HepG2 (cell line): ENCODE data around the gene GGT1. TPM values are rescaled to one million over a fixed set of nuclear protein-coding genes. Genes with fewer than 3 reads are reported as not detected.

ENCODE experiments used
- CAMTA2 ChIP-seq: sonication (generic); formaldehyde crosslinking; IDR thresholded peaks from 2 replicates; pipeline ENCODE4 v1.4.0; 2020; ENCODE audit warnings: mild to moderate bottlenecking, missing genetic modification reagents, borderline replicate concordance
- ETS1 ChIP-seq: sonication (generic); formaldehyde crosslinking; IDR thresholded peaks from 2 replicates; pipeline ENCODE4 v1.4.0; 2020; ENCODE audit warnings: missing genetic modification reagents
- JDP2 ChIP-seq: sonication (generic); formaldehyde crosslinking; IDR thresholded peaks from 2 replicates; pipeline ENCODE4 v1.8.1; 2022; ENCODE audit warnings: missing genetic modification reagents, borderline replicate concordance
- NFIC ChIP-seq: IDR thresholded peaks from 2 replicates; pipeline ENCODE4 v1.6.1; 2012; ENCODE audit warnings: mild to moderate bottlenecking, low read length, inconsistent platforms
- NKX3-1 ChIP-seq: sonication (generic); formaldehyde crosslinking; IDR thresholded peaks from 2 replicates; pipeline ENCODE4 v1.5.0; 2020; ENCODE audit warnings: missing genetic modification reagents
- TSC22D2 ChIP-seq: sonication (generic); formaldehyde crosslinking; IDR thresholded peaks from 2 replicates; pipeline ENCODE4 v1.5.1; 2020; ENCODE audit warnings: missing genetic modification reagents, mild to moderate bottlenecking, borderline replicate concordance
- polyA plus RNA-seq, 8 experiments: library from polyadenylated mRNA; depleted of rRNA in 3 of 8; stranded (reverse) in 7 of 8; unstranded in 1 of 8; fragments of >200 nt; fragmentation: Illumina TruSeq in 4 of 8; extraction: Trizol in 4 of 8; gene quantifications; 2 replicates each; pipeline versions ENCODE4 v1.2.1 to v1.2.3, GENCODE V29; 2011 to 2016; ENCODE audit warnings: low read depth in 4 of 8, missing spikeins in 1 of 8, mixed read lengths in 1 of 8; ENCODE audit not compliant: insufficient read depth in 1 of 8
- total RNA-seq, 5 experiments: library from RNA; depleted of rRNA; stranded (reverse); fragments of >200 nt; fragmentation: Illumina TruSeq; extraction: Trizol; gene quantifications; 2 replicates each; pipeline ENCODE4 v1.2.3, GENCODE V29; 2016; ENCODE audit warnings: low read depth in 1 of 5
- TF ChIP-seq, protein P1 (sequence below), 2 experiments: sonication (generic) in 1 of 2; formaldehyde crosslinking in 1 of 2; IDR thresholded peaks; 2 replicates each; pipeline versions ENCODE4 v1.6.1 to v1.9.0; 2014 to 2022; ENCODE audit warnings: antibody characterized with exemption in 1 of 2, borderline replicate concordance in 1 of 2, inconsistent platforms in 1 of 2, low read depth in 1 of 2, missing genetic modification reagents in 1 of 2
- TF ChIP-seq, protein P2 (sequence below), 2 experiments: sonication (generic) in 1 of 2; formaldehyde crosslinking in 1 of 2; IDR thresholded peaks; 2 replicates each; pipeline versions ENCODE4 v1.4.0 to v1.6.1; 2016 to 2020; ENCODE audit warnings: borderline replicate concordance in 1 of 2, low read depth in 1 of 2, mild to moderate bottlenecking in 1 of 2, missing genetic modification reagents in 1 of 2
- TF ChIP-seq, protein P3 (sequence below): sonication (generic); formaldehyde crosslinking; conservative IDR thresholded peaks from 2 replicates; pipeline ENCODE4 v1.8.0; 2022; ENCODE audit warnings: low read depth, missing genetic modification reagents

GGT1 gene
- total and polyA plus RNA-seq, 2 of the 13 experiments (the other 11 are each of a cell fraction or from before 2014, with no cell fraction given), result 29.9 to 103 TPM

GRCh38 chr22:24555165-24556039 is 47.6 kb upstream of the GGT1 start, which contains the start of gene SNRPD3 (continued):
- TF ChIP-seq, protein P1, sequence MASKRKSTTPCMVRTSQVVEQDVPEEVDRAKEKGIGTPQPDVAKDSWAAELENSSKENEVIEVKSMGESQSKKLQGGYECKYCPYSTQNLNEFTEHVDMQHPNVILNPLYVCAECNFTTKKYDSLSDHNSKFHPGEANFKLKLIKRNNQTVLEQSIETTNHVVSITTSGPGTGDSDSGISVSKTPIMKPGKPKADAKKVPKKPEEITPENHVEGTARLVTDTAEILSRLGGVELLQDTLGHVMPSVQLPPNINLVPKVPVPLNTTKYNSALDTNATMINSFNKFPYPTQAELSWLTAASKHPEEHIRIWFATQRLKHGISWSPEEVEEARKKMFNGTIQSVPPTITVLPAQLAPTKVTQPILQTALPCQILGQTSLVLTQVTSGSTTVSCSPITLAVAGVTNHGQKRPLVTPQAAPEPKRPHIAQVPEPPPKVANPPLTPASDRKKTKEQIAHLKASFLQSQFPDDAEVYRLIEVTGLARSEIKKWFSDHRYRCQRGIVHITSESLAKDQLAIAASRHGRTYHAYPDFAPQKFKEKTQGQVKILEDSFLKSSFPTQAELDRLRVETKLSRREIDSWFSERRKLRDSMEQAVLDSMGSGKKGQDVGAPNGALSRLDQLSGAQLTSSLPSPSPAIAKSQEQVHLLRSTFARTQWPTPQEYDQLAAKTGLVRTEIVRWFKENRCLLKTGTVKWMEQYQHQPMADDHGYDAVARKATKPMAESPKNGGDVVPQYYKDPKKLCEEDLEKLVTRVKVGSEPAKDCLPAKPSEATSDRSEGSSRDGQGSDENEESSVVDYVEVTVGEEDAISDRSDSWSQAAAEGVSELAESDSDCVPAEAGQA (IDR thresholded peaks at IDR 0.05; ENCODE audit: low read depth), result peak; percentile 87
- TF ChIP-seq, protein P1 (CRISPR knock-in tag; IDR thresholded peaks at IDR 0.05; ENCODE audit: borderline replicate concordance), result no peak
- TF ChIP-seq TSC22D2 (peak; percentile 84; the same call in 1 of the 2 replicates), ETS1 (CRISPR knock-in tag) (no peak), JDP2 (CRISPR knock-in tag) (no peak), NFIC (no peak), NKX3-1 (CRISPR knock-in tag) (0 out of 2 replicates have a peak, but pooled peaks have one; percentile 45), CAMTA2 (peak; percentile 62; the same call in 1 of the 2 replicates)
- TF ChIP-seq, protein P2, sequence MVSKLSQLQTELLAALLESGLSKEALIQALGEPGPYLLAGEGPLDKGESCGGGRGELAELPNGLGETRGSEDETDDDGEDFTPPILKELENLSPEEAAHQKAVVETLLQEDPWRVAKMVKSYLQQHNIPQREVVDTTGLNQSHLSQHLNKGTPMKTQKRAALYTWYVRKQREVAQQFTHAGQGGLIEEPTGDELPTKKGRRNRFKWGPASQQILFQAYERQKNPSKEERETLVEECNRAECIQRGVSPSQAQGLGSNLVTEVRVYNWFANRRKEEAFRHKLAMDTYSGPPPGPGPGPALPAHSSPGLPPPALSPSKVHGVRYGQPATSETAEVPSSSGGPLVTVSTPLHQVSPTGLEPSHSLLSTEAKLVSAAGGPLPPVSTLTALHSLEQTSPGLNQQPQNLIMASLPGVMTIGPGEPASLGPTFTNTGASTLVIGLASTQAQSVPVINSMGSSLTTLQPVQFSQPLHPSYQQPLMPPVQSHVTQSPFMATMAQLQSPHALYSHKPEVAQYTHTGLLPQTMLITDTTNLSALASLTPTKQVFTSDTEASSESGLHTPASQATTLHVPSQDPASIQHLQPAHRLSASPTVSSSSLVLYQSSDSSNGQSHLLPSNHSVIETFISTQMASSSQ (IDR thresholded peaks at IDR 0.05; ENCODE audit: low read depth), result peak; percentile 45
- TF ChIP-seq, protein P2 (CRISPR knock-in tag; IDR thresholded peaks at IDR 0.05; ENCODE audit: borderline replicate concordance), result peak; percentile 69; the same call in 1 of the 2 replicates
- TF ChIP-seq, protein P3, sequence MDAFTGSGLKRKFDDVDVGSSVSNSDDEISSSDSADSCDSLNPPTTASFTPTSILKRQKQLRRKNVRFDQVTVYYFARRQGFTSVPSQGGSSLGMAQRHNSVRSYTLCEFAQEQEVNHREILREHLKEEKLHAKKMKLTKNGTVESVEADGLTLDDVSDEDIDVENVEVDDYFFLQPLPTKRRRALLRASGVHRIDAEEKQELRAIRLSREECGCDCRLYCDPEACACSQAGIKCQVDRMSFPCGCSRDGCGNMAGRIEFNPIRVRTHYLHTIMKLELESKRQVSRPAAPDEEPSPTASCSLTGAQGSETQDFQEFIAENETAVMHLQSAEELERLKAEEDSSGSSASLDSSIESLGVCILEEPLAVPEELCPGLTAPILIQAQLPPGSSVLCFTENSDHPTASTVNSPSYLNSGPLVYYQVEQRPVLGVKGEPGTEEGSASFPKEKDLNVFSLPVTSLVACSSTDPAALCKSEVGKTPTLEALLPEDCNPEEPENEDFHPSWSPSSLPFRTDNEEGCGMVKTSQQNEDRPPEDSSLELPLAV (CRISPR knock-in tag), result no peak
